GM23338 (cell line): Measurements from ENCODE around the gene CNPY1. TPM values are rescaled to one million over a fixed set of nuclear protein-coding genes. Genes with fewer than 3 reads are reported as not detected.
"Not testable (repeated sequence)": the region's sequence is repeated elsewhere in the genome, so short reads cannot be mapped to it uniquely, and the experiment has no call there.

Experiments
- ATAC-seq: fragments of 200-7000 bp; cut with Tn5 transposase; 3 replicates; pipeline ENCODE4 v1.9.1; 2020
- DNase-seq: peaks from one replicate; pipeline ENCODE4 v3.0.0-alpha.2; 2015; ENCODE audit warnings: low spot score
- H2AFZ ChIP-seq: fragments of 200-600 bp; sonication (generic); 2 replicates; pipeline ENCODE4 v1.8.0; 2016; ENCODE audit warnings: antibody characterized with exemption, mild to moderate bottlenecking, moderate library complexity
- H3F3A ChIP-seq: fragments of 200-600 bp; sonication (generic); replicated peaks from 2 replicates; pipeline ENCODE4 v1.8.0; 2017; ENCODE audit warnings: antibody characterized with exemption, mixed run types, low read depth
- H3K27ac ChIP-seq: fragments of 200-600 bp; sonication (generic); 2 replicates; pipeline ENCODE4 v1.6.1; 2016; ENCODE audit warnings: low read depth
- H3K27me3 ChIP-seq: fragments of 200-600 bp; sonication (generic); 2 replicates; pipeline ENCODE4 v1.8.0; 2016; ENCODE audit warnings: mild to moderate bottlenecking, mixed run types, moderate library complexity; ENCODE audit not compliant: insufficient read depth
- H3K36me3 ChIP-seq: fragments of 200-600 bp; sonication (generic); 2 replicates; pipeline ENCODE4 v1.8.0; 2016; ENCODE audit warnings: mild to moderate bottlenecking; ENCODE audit not compliant: insufficient read depth
- H3K4me1 ChIP-seq: fragments of 200-600 bp; sonication (generic); 2 replicates; pipeline ENCODE4 v1.8.0; 2016; ENCODE audit warnings: mild to moderate bottlenecking, moderate library complexity; ENCODE audit not compliant: insufficient read depth
- H3K4me2 ChIP-seq: fragments of 200-600 bp; sonication (generic); 2 replicates; pipeline ENCODE4 v1.7.1; 2017; ENCODE audit warnings: mixed run types
- H3K4me3 ChIP-seq: fragments of 200-600 bp; sonication (generic); 2 replicates; pipeline ENCODE4 v1.6.1; 2016; ENCODE audit warnings: mixed run types
- H3K79me2 ChIP-seq: fragments of 200-600 bp; sonication (generic); replicated peaks from 2 replicates; pipeline ENCODE4 v1.8.0; 2017; ENCODE audit warnings: mild to moderate bottlenecking; ENCODE audit not compliant: insufficient read depth
- H3K9me2 ChIP-seq: fragments of 200-600 bp; sonication (generic); 2 replicates; pipeline ENCODE4 v1.8.0; 2017; ENCODE audit not compliant: insufficient read depth
- H4K20me1 ChIP-seq: fragments of 200-600 bp; sonication (generic); replicated peaks from 2 replicates; pipeline ENCODE4 v1.8.0; 2017; ENCODE audit warnings: mild to moderate bottlenecking; ENCODE audit not compliant: insufficient read depth
- H3K27ac Mint-ChIP-seq: 2 replicates; pipeline ENCODE4 v1.8.0; 2020; ENCODE audit warnings: inconsistent platforms, mild to moderate bottlenecking, moderate library complexity, mixed read lengths
- H3K27me3 Mint-ChIP-seq: 3 replicates; pipeline ENCODE4 v1.8.0; 2022; ENCODE audit warnings: low read depth, mild to moderate bottlenecking, moderate library complexity, mixed read lengths, inconsistent platforms; ENCODE audit not compliant: insufficient read depth, poor library complexity
- H3K36me3 Mint-ChIP-seq: 3 replicates; pipeline ENCODE4 v1.8.0; 2021; ENCODE audit warnings: low read depth, mild to moderate bottlenecking, inconsistent platforms, moderate library complexity, mixed read lengths
- H3K4me1 Mint-ChIP-seq: 3 replicates; pipeline ENCODE4 v1.8.0; 2020; ENCODE audit warnings: mild to moderate bottlenecking, inconsistent platforms, mixed read lengths
- H3K4me3 Mint-ChIP-seq: 3 replicates; pipeline ENCODE4 v1.8.0; 2021; ENCODE audit warnings: moderate library complexity, mild to moderate bottlenecking, inconsistent platforms, mixed read lengths
- H3K9me3 Mint-ChIP-seq: 3 replicates; pipeline ENCODE4 v1.8.0; 2020; ENCODE audit warnings: moderate library complexity, mild to moderate bottlenecking, inconsistent platforms, mixed read lengths
- CREB1 ChIP-seq: fragments of 250-450 bp; sonication (Bioruptor Pico); IDR thresholded peaks from 2 replicates; pipeline ENCODE4 v1.5.0; 2020; ENCODE audit warnings: low read depth, mild to moderate bottlenecking, moderate library complexity
- JUNB ChIP-seq: IDR thresholded peaks from one replicate; pipeline ENCODE4 v1.6.1; 2016; ENCODE audit warnings: antibody characterized with exemption; ENCODE audit not compliant: unreplicated experiment
- NANOG ChIP-seq: IDR thresholded peaks from 2 replicates; pipeline ENCODE4 v1.6.1; 2016; ENCODE audit warnings: antibody characterized with exemption, borderline replicate concordance
- ZNF114 ChIP-seq: fragments of 250-450 bp; sonication (Bioruptor Pico); IDR thresholded peaks from 2 replicates; pipeline ENCODE4 v1.5.0; 2020; ENCODE audit warnings: mild to moderate bottlenecking, moderate library complexity
- ZNF331 ChIP-seq: fragments of 250-450 bp; sonication (Bioruptor Pico); IDR thresholded peaks from 2 replicates; pipeline ENCODE4 v1.5.0; 2020; ENCODE audit warnings: low read depth, mild to moderate bottlenecking, moderate library complexity
- ZNF462 ChIP-seq: fragments of 250-450 bp; sonication (Bioruptor Pico); IDR thresholded peaks from 2 replicates; pipeline ENCODE4 v1.5.0; 2020; ENCODE audit warnings: mild to moderate bottlenecking, moderate library complexity
- polyA plus RNA-seq: library from polyadenylated mRNA; unstranded; fragments of >200 nt; fragmentation: Nextera tagmentation; extraction: Ambion mirVana; gene quantifications from 2 replicates; pipeline ENCODE4 v1.2.1, GENCODE V29; 2016
- total RNA-seq: library from RNA; depleted of rRNA; stranded (reverse); fragments of >200 nt; shearing (Covaris generic); gene quantifications from 2 replicates; pipeline ENCODE4 v1.2.3, GENCODE V29; 2014
- TF ChIP-seq, protein P1 (sequence below), 2 experiments: fragments of 200-600 bp in 1 of 2; sonication (generic) in 1 of 2; conservative IDR thresholded peaks; 2 replicates each; pipeline versions ENCODE4 v1.5.1 to v1.6.1; 2016 to 2017; ENCODE audit warnings: antibody characterized with exemption in 2 of 2, low read depth in 2 of 2, mild to moderate bottlenecking in 2 of 2, moderate library complexity in 1 of 2

The CNPY1 gene
- total and polyA plus RNA-seq, 2 experiments from 2014 or later, result not detected

- Mint-ChIP-seq H3K27me3 (peaks cover 4% of the 10 kb centered on the region), H3K27ac (no peak overlapping the region), H3K4me1 (peaks cover 13% of the 10 kb centered on the region), H3K4me3 (no peak overlapping the region), H3K9me3 (no peaks in the 10 kb centered on the region), H3K36me3 (no peaks in the 10 kb centered on the region)
- no peak for TF ChIP-seq ZNF331 (CRISPR knock-in tag)
- no peak for TF ChIP-seq NANOG
- no peak for TF ChIP-seq CREB1
- TF ChIP-seq, protein P1, sequence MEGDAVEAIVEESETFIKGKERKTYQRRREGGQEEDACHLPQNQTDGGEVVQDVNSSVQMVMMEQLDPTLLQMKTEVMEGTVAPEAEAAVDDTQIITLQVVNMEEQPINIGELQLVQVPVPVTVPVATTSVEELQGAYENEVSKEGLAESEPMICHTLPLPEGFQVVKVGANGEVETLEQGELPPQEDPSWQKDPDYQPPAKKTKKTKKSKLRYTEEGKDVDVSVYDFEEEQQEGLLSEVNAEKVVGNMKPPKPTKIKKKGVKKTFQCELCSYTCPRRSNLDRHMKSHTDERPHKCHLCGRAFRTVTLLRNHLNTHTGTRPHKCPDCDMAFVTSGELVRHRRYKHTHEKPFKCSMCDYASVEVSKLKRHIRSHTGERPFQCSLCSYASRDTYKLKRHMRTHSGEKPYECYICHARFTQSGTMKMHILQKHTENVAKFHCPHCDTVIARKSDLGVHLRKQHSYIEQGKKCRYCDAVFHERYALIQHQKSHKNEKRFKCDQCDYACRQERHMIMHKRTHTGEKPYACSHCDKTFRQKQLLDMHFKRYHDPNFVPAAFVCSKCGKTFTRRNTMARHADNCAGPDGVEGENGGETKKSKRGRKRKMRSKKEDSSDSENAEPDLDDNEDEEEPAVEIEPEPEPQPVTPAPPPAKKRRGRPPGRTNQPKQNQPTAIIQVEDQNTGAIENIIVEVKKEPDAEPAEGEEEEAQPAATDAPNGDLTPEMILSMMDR (conservative IDR thresholded peaks at IDR 0.05; ENCODE audit: low read depth in 2 of 2), result no peak
- no peak for TF ChIP-seq ZNF114 (CRISPR knock-in tag)
- TF ChIP-seq JUNB, result no peak
- no peak overlapping the region for H3K27ac ChIP-seq
- H3K9me2 ChIP-seq, result no peaks in the 10 kb centered on the region
- H3F3A ChIP-seq, result no peaks in the 10 kb centered on the region
- H2AFZ ChIP-seq, result no peak overlapping the region
- H3K27me3 ChIP-seq, result no peaks in the 10 kb centered on the region
- no peaks in the 10 kb centered on the region for H3K36me3 ChIP-seq
- H3K4me2 ChIP-seq, result no peak overlapping the region
- no peak for DNase-seq
- no peaks in the 10 kb centered on the region for H3K79me2 ChIP-seq
- H3K4me3 ChIP-seq, result no peak overlapping the region
- H4K20me1 ChIP-seq, result no peaks in the 10 kb centered on the region
- ATAC-seq, result no peak
- H3K4me1 ChIP-seq, result no peaks in the 10 kb centered on the region
These were observed 19.2 kb upstream of the CNPY1 start for GRCh38 chr7:155565596-155565995.

- not testable (repeated sequence) for DNase-seq, H2AFZ ChIP-seq
These were observed 16.6 kb upstream of the CNPY1 start for GRCh38 chr7:155562976-155563375.

DNA sequence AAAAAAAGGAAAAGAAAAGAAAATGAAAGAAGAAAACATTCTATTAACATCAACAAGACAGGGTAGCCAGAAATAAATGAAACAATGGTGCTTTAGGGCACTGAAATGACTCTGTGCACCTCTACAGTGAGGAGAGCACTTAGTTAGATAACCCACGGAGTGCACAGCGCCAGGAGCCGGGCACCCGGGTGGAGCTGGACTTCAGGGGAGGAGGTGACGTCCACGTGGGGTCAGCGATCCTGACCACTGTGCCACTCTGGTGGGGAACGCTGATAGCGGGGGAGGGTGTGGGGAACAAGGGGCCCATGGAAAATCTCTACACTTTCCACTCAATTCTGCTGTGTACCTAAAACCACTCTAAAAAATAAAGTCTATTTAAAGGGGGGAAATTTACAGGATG, 15.7 kb upstream of the CNPY1 start:
- DNase-seq, result no peak
- no peak for ATAC-seq
- TF ChIP-seq, protein P1 (conservative IDR thresholded peaks at IDR 0.05; ENCODE audit: low read depth in 2 of 2), result no peak
- no peak for TF ChIP-seq ZNF462

More at GRCh38 chr7:155562976-155563375, 16.6 kb upstream of the CNPY1 start:
- not testable (repeated sequence) for H3K36me3 Mint-ChIP-seq, H3K4me3 Mint-ChIP-seq, H3K9me2 ChIP-seq, H3K27ac Mint-ChIP-seq, H3K27ac ChIP-seq, H3K27me3 Mint-ChIP-seq, H3K9me3 Mint-ChIP-seq, H3F3A ChIP-seq, H3K79me2 ChIP-seq, H3K4me3 ChIP-seq, H4K20me1 ChIP-seq, H3K4me1 Mint-ChIP-seq, ATAC-seq, H3K4me2 ChIP-seq, H3K27me3 ChIP-seq, H3K36me3 ChIP-seq, H3K4me1 ChIP-seq

More for the DNA sequence above, 15.7 kb upstream of the CNPY1 start:
- H3K4me2 ChIP-seq, result no peak overlapping the region
- no peaks in the 10 kb centered on the region for H3K9me2 ChIP-seq
- H3K4me1 Mint-ChIP-seq, result no peaks in the 10 kb centered on the region; the same call in 2 of the 3 replicates
- H3K9me3 Mint-ChIP-seq, result no peaks in the 10 kb centered on the region
- no peak overlapping the region for H3K27ac ChIP-seq
- peaks cover 5% of the 10 kb centered on the region for H3K27me3 Mint-ChIP-seq
- no peaks in the 10 kb centered on the region for H4K20me1 ChIP-seq
- no peaks in the 10 kb centered on the region for H3F3A ChIP-seq
- H3K27me3 ChIP-seq, result no peaks in the 10 kb centered on the region
- H3K79me2 ChIP-seq, result no peaks in the 10 kb centered on the region
- H2AFZ ChIP-seq, result no peak overlapping the region
- H3K36me3 Mint-ChIP-seq, result no peaks in the 10 kb centered on the region
- H3K4me3 Mint-ChIP-seq, result no peak overlapping the region
- H3K4me1 ChIP-seq, result no peaks in the 10 kb centered on the region
- no peak overlapping the region for H3K4me3 ChIP-seq
- no peaks in the 10 kb centered on the region for H3K36me3 ChIP-seq
- H3K27ac Mint-ChIP-seq, result no peak overlapping the region
